HEK293 (cell line): ENCODE measurements around the gene CLCF1.

Experiments used
- CTCF ChIA-PET: fragments of 350-600 bp; formaldehyde crosslinking; extraction: SDS; loops from one replicate; lab custom pipeline; 2021; ENCODE audit warnings: antibody characterized with exemption; lab: Yijun Ruan, JAX
- POLR2A ChIA-PET: fragments of 300-600 bp; formaldehyde crosslinking; extraction: SDS; loops from one replicate; lab custom pipeline; 2020; ENCODE audit warnings: antibody characterized with exemption, inconsistent platforms; lab: Yijun Ruan, JAX
- H3K27ac ChIP-seq: fragments of 200-500 bp; sonication (Bioruptor generic); 2 replicates; pipeline ENCODE4 v1.5.1; 2014; ENCODE audit warnings: low read depth, low read length, control low read depth, inconsistent platforms; ENCODE audit errors: extremely low read depth
- H3K36me3 ChIP-seq, 2 experiments: fragments of 200-500 bp in 1 of 2; sonication (Bioruptor generic) in 1 of 2; 1 replicate in 1 of 2; 2 replicates in 1 of 2; pipeline ENCODE4 v1.5.1; 2014 to 2017; ENCODE audit warnings: inconsistent platforms in 2 of 2, low read length in 2 of 2; ENCODE audit not compliant: control insufficient read depth in 2 of 2, insufficient read depth in 1 of 2
- H3K4me1 ChIP-seq: fragments of 200-500 bp; sonication (Bioruptor generic); 2 replicates; pipeline ENCODE4 v1.5.1; 2014; ENCODE audit warnings: mild to moderate bottlenecking, low read length, inconsistent platforms; ENCODE audit not compliant: control insufficient read depth, insufficient read depth
- H3K4me3 ChIP-seq: 2 replicates; pipeline ENCODE4 v1.5.1; 2011; ENCODE audit warnings: low read depth, mild to moderate bottlenecking, control low read depth, low read length, moderate library complexity
- H3K9me3 ChIP-seq: fragments of 200-500 bp; sonication (Bioruptor generic); 2 replicates; pipeline ENCODE4 v1.5.1; 2014; ENCODE audit warnings: low read depth, low read length, inconsistent platforms; ENCODE audit not compliant: control insufficient read depth, insufficient read depth
- ATF2 ChIP-seq: fragments of 450-650 bp; formaldehyde crosslinking; IDR thresholded peaks from 2 replicates; pipeline ENCODE4 v1.5.1; 2016; ENCODE audit warnings: missing biosample characterization, missing genetic modification characterization, low read depth
- GLI4 ChIP-seq: fragments of 450-650 bp; formaldehyde crosslinking; IDR thresholded peaks from 2 replicates; pipeline ENCODE4 v1.5.1; 2016; ENCODE audit warnings: missing biosample characterization, missing genetic modification characterization
- GLIS1 ChIP-seq: fragments of 450-650 bp; formaldehyde crosslinking; IDR thresholded peaks from 2 replicates; pipeline ENCODE4 v1.5.1; 2016; ENCODE audit warnings: missing biosample characterization, missing genetic modification characterization
- HIC1 ChIP-seq: fragments of 450-650 bp; formaldehyde crosslinking; IDR thresholded peaks from 2 replicates; pipeline ENCODE4 v1.5.1; 2016; ENCODE audit warnings: missing biosample characterization, missing genetic modification characterization
- KLF9 ChIP-seq: fragments of 450-650 bp; formaldehyde crosslinking; IDR thresholded peaks from 2 replicates; pipeline ENCODE4 v1.5.1; 2016; ENCODE audit warnings: missing biosample characterization, missing genetic modification characterization, low read depth
- PATZ1 ChIP-seq: fragments of 450-650 bp; formaldehyde crosslinking; IDR thresholded peaks from 2 replicates; pipeline ENCODE4 v1.5.1; 2016; ENCODE audit warnings: missing biosample characterization, missing genetic modification characterization
- SP2 ChIP-seq: fragments of 450-650 bp; formaldehyde crosslinking; IDR thresholded peaks from 2 replicates; pipeline ENCODE4 v1.5.1; 2016; ENCODE audit warnings: missing biosample characterization, missing genetic modification characterization
- TSHZ1 ChIP-seq: fragments of 450-650 bp; formaldehyde crosslinking; IDR thresholded peaks from 2 replicates; pipeline ENCODE4 v1.5.1; 2016; ENCODE audit warnings: missing biosample characterization, missing genetic modification characterization, borderline replicate concordance
- ZNF10 ChIP-seq: fragments of 450-650 bp; formaldehyde crosslinking; IDR thresholded peaks from 2 replicates; pipeline ENCODE4 v1.5.1; 2017; ENCODE audit warnings: missing biosample characterization, missing genetic modification characterization
- ZNF26 ChIP-seq: fragments of 450-650 bp; formaldehyde crosslinking; IDR thresholded peaks from 2 replicates; pipeline ENCODE4 v1.5.1; 2016; ENCODE audit warnings: missing biosample characterization, missing genetic modification characterization
- ZNF274 ChIP-seq, 2 experiments: fragments of 200-500 bp in 1 of 2; fragments of 450-650 bp in 1 of 2; sonication (Bioruptor generic) in 1 of 2; formaldehyde crosslinking in 1 of 2; IDR thresholded peaks; 2 replicates each; pipeline versions ENCODE4 v1.5.1 to v1.6.1; 2014 to 2016; ENCODE audit warnings: borderline replicate concordance in 1 of 2, inconsistent platforms in 1 of 2, low read length in 1 of 2, missing biosample characterization in 1 of 2, missing genetic modification characterization in 1 of 2
- ZNF350 ChIP-seq: fragments of 450-650 bp; formaldehyde crosslinking; IDR thresholded peaks from 2 replicates; pipeline ENCODE4 v1.5.0; 2017; ENCODE audit warnings: missing biosample characterization, mild to moderate bottlenecking, missing genetic modification characterization
- ZNF37A ChIP-seq: fragments of 450-650 bp; IDR thresholded peaks from 2 replicates; pipeline ENCODE4 v1.5.1; 2018; ENCODE audit warnings: missing biosample characterization, missing genetic modification characterization
- ZNF521 ChIP-seq: fragments of 450-650 bp; formaldehyde crosslinking; IDR thresholded peaks from 2 replicates; pipeline ENCODE4 v1.5.1; 2017; ENCODE audit warnings: missing biosample characterization, mild to moderate bottlenecking, missing genetic modification characterization
- ZNF571 ChIP-seq: fragments of 450-650 bp; formaldehyde crosslinking; IDR thresholded peaks from 2 replicates; pipeline ENCODE4 v1.5.0; 2017; ENCODE audit warnings: missing biosample characterization, missing genetic modification characterization
- ZNF692 ChIP-seq: fragments of 450-650 bp; formaldehyde crosslinking; IDR thresholded peaks from 2 replicates; pipeline ENCODE4 v1.5.1; 2016; ENCODE audit warnings: missing biosample characterization, missing genetic modification characterization

The CLCF1 gene

GRCh38 chr11:67374571-67375281 is 1.3 kb upstream of the CLCF1 start:
- CTCF ChIA-PET = interaction anchor here (1.1 to 30.4 kb wide), 3 partner anchors 7 to 29 kb away, joined by 5 to 898 read pairs (median 898); partner anchors contain the start of genes CLCF1, POLD4 and RAD9A
- H3K4me3 ChIP-seq = no peak overlapping the region
- no peaks in the 10 kb centered on the region for H3K36me3 ChIP-seq
- POLR2A ChIA-PET = interaction anchor here (0.9 to 4.2 kb wide), 6 partner anchors 8 to 256 kb away, joined by 3 to 30 read pairs (median 5); partner anchors contain the start of genes POLD4 and PPP1CA
- peaks cover 3% of the 10 kb centered on the region; the same call in 1 of the 2 replicates for H3K4me1 ChIP-seq
- H3K9me3 ChIP-seq = no peaks in the 10 kb centered on the region
- H3K27ac ChIP-seq = no peak overlapping the region
- TF ChIP-seq TSHZ1 (tag by site-specific recombination) (no peak), ZNF10 (tag by site-specific recombination) (peak; percentile 60; the same call in 1 of the 2 replicates)

- Histone ChIP-seq H3K27ac (peak overlapping the region; percentile 71; the same call in 1 of the 2 replicates), H3K4me1 (peaks cover 3% of the 10 kb centered on the region; the same call in 1 of the 2 replicates), H3K4me3 (peak overlapping the region; percentile 57), H3K9me3 (no peaks in the 10 kb centered on the region), H3K36me3 (no peaks in the 10 kb centered on the region)
- CTCF ChIA-PET = interaction anchor here (0.7 to 30.4 kb wide), 5 partner anchors 8 to 54 kb away, joined by 3 to 898 read pairs (median 5); partner anchors contain the start of genes CLCF1, POLD4 and RAD9A
- POLR2A ChIA-PET = interaction anchor here (0.6 to 4.2 kb wide), 8 partner anchors 9 to 256 kb away, joined by 3 to 30 read pairs (median 4); partner anchors contain the start of genes POLD4 and PPP1CA
- TF ChIP-seq ATF2 (tag by site-specific recombination) (no peak), GLIS1 (peak; percentile 49), ZNF692 (no peak), KLF9 (tag by site-specific recombination) (0 out of 2 replicates have a peak, but pooled peaks have one; percentile 20), ZNF571 (tag by site-specific recombination) (no peak), SP2 (tag by site-specific recombination) (0 out of 2 replicates have a peak, but pooled peaks have one; percentile 9), ZNF350 (no peak), PATZ1 (peak; percentile 66; the same call in 1 of the 2 replicates), HIC1 (peak; percentile 70; the same call in 1 of the 2 replicates), ZNF37A (no peak), ZNF521 (no peak), ZNF274 (IDR thresholded peaks at IDR 0.05; ENCODE audit: low read length) (no peak), ZNF274 (tag by site-specific recombination; IDR thresholded peaks at IDR 0.05; ENCODE audit: borderline replicate concordance) (no peak), ZNF26 (tag by site-specific recombination) (no peak), GLI4 (no peak)
Measured at GRCh38 chr11:67373648-67374570, 511 bp upstream of the CLCF1 start.
